Sciatic nerve (tissue), 2 donors: Measurements from ENCODE around the gene C4A. TPM values are rescaled to one million over a fixed set of nuclear protein-coding genes. Genes with fewer than 3 reads are reported as not detected.
A peak's percentile ranks its signal among the peaks of the same experiment; 100 is the strongest.
"Not testable (repeated sequence)": the region's sequence is repeated elsewhere in the genome, so short reads cannot be mapped to it uniquely, and the experiment has no call there.

Source experiments
- ATAC-seq: fragments of 200-7000 bp; cut with Tn5 transposase; one replicate; pipeline ENCODE4 v1.9.1; 2020; ENCODE audit warnings: mild to moderate bottlenecking, moderate library complexity
- DNase-seq: peaks from one replicate; pipeline ENCODE4 v3.0.0-alpha.2; 2020; ENCODE audit warnings: low spot score
- intact Hi-C: fragments of 100-400 bp; cut with DNase I; formaldehyde crosslinking; loops from one replicate; pipeline ENCODE4 v1.14.2; 2022
- microRNA-seq: library from miRNA; unstranded; fragments of <30 nt; microRNA quantifications from one replicate; pipeline ENCODE4 v1.2.0, GENCODE V29; 2020
- total RNA-seq: library from RNA; stranded (reverse); fragmentation: NEBNext Ultra II Directional; extraction: Animal tissue kit (Norgen Biotek cat#: 25700); gene quantifications from one replicate; pipeline ENCODE4 v1.2.1, GENCODE V29; 2021
- donor health status: DM: no; HTN: no; CAD: no.
- donor health status: DM: no; HTN: no; CAD: no.

C4A gene
- total RNA-seq, 1 donor from 2014 or later, result 453 TPM

DNA sequence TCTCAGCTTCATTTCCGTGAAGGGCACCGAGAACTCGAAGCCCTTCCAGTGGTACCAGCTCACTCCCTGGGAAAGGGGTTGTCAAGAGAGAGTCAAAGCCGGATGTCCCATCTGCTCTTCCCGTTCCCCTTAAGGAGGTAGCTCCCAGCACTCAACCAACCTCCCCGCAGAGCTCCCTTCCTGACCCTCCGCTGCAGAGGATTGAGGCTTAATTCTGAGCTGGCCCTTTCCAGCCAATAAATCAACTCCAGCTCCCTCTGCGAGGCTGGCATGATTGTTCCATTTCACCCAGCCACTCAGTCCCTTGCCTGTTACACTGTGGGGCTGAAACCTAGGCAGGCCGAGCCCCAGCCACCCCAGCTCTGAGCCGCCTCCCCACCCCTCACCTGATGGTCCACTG, 59.5 kb downstream of the C4A start:
- ATAC-seq, DNase-seq, intact Hi-C loops: not testable (repeated sequence)

DNA sequence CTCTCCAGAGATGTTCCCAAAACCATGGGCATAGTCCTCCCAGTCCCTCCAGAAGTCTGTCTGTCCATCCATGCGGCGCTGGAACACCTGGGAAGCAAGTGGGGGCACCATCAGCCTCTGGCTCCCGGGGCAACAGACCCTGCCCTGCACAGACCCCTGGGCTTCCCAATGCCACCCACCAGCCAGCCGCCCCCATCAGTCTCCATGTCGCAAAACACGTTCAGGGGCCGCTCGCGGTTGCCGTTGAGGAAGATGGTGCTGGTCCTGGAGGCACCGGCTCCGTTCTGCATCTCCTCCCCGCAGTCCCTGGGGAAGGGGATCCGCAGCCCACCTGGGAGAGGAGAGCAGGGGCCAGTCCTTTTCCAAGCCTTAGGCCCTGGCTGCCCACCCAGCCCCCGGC, 60.4 kb downstream of the C4A start:
- DNase-seq, ATAC-seq, intact Hi-C loops: not testable (repeated sequence)

DNA sequence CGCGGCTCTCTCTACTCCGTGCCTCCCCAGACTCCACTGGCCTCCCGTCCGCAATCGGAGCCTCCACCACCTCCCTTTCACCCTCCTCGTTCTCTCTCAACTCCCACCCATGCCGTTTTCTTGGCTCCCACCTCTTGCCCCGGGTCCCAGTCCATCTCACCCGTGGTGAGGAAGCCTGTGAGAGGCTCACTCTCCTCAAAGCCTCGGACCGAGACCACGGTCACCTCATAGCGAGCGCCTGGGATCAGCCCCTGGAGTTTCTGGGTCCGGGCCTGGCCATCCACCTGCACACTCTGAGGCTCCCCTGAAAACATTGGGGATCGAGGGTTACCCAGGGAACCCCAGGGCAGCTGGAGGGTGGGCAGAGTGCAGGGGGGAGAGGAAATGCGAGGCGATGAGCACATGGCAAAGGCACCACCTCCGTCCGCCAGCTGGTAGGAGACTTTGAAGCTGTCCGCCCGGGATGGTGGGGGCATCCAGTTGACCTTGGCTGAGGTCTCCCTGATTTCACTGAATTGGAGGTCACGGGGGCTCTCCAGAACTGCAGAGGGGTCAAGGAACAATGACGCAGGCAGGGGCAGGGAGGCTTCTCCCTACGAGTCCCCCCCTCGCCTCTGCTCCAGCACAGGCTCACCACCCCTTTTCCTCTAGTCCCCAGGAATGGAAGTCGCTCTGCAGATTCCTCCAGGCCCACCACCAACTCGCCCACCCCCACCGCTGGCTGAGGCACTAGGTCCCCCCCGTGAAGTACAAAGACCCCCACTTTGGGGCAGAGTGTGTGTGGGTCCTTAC, 61.9 kb downstream of the C4A start:
- DNase-seq, ATAC-seq, intact Hi-C loops: not testable (repeated sequence)

DNA sequence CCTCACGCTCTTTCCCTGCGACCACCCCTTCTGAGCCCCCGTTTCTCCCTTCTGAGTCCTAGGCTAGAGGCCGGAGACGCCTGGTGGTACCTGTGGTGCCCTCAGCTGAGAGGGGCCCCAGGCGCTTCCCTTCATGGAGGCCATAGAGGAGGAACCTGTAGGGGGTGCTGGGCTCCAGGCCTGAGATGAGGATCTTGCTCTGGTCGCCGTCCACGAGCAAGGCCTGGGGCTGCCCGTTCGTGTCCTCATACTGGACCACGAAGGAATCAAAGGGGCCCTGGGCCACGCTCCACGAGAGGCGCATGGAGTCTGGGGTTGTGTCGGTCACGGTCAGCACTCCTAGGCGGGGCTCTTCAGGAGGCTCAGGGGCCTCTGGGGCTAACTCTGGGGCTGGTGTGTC, 63.1 kb downstream of the C4A start:
- intact Hi-C loops, ATAC-seq: not testable (repeated sequence)

DNA sequence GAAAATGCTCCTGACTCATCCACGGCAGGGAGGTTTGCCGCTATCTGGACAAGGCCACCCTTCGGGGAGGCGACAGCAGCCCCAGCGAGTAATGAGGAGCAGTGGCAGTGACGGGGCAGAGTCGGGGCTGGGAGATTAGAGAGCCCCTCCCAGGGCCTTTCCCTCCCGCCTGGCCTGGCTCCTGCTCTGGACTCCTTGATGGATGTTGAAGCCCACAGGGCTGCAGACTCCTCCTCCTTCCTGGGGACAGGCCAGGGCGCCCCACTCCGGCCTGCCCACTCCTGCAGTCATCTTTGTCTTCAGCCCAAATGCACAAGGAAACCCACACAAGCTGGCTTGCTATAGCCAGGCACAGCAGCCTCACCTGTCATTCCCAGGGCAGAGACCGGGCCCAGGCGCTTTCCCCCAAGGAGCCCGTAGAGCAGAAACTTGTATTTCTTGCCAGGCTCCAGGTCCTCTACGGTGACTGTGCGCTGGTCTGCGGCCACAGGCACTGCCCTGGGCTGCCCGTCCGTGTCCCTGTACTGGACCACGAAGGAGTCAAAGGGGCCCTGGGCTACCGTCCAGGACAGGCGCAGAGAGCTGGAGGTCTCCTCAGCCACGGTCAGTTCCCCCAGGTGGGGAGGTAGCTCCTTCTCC, 64.1 kb downstream of the C4A start:
- intact Hi-C loops, result no loop called here
- ATAC-seq (peak; percentile 37), DNase-seq (no peak)

More for the DNA sequence above, 63.1 kb downstream of the C4A start:
- not testable (repeated sequence) for DNase-seq

DNA sequence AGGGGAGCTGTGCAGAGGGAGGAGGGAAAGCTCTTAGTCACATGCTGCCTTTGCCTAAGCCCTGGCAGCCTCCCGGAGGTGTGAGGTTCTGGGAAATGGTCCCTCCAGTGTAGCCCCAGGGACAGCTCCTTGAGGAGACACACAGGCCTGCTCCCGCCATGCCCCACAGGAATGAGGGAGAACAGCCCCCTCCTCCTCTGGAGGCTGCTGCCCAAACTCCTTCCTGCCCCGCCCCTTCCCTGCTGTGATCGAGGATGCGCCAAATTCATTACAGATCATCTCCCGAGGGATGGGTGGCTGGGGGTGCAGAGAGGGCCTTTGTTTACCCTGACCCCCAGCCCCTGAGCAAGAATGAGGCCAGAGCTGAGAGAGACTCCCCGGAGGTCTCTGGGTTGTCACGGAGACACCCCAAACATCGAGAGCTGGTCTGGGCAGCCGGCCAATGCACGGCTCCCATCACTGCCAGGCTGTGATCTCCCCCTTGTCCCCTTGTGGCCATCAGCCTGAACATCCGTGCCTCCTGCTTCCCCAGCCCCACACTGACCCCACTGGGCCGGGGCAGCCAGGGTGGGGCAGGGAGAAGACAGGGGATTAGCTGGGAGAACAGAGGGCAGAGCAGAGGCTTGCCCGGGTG, 64.7 kb downstream of the C4A start:
- ATAC-seq (peak; percentile 50), DNase-seq (no peak)
- intact Hi-C loops, result no loop called here

DNA sequence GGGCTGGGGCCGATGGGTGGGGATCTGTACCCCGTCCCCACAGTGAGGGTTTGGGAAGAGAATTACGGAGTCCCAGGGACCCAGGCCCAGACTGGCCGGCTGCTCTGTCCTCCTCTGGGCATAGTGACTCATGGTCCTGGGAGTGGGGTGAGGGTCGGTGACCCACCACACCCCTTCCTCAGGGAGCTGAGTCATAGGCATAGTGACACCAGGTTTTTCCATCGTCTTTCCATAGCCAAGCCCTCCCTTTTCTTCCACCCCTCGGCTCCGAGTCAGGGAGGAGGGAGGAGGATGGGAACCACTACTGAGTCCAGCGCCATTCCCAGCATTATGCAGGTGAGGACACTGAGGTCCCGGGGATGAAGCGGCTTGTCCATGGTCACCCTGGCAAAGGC, 65.2 kb downstream of the C4A start:
- DNase-seq (peak; percentile 77), ATAC-seq (peak; percentile 80)
- intact Hi-C loops, result no loop called here

DNA sequence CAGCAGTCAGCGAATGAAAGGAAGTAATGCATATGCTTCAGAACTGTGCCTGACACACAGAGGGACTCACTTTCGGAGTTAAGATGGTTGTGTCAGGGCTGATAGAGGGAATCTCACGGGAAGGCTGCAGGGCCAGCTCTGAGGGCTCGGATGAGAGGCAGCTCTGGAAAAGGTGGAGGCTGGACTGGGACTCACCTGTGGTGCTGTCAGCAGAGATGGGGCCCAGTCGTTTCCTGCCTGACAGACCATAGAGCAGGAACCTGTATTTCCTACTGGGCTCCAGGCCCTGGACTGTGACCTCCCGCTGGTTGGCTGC, 65.6 kb downstream of the C4A start:
- DNase-seq (no peak), ATAC-seq (peak; percentile 0)
- intact Hi-C loops, result no loop called here

DNA sequence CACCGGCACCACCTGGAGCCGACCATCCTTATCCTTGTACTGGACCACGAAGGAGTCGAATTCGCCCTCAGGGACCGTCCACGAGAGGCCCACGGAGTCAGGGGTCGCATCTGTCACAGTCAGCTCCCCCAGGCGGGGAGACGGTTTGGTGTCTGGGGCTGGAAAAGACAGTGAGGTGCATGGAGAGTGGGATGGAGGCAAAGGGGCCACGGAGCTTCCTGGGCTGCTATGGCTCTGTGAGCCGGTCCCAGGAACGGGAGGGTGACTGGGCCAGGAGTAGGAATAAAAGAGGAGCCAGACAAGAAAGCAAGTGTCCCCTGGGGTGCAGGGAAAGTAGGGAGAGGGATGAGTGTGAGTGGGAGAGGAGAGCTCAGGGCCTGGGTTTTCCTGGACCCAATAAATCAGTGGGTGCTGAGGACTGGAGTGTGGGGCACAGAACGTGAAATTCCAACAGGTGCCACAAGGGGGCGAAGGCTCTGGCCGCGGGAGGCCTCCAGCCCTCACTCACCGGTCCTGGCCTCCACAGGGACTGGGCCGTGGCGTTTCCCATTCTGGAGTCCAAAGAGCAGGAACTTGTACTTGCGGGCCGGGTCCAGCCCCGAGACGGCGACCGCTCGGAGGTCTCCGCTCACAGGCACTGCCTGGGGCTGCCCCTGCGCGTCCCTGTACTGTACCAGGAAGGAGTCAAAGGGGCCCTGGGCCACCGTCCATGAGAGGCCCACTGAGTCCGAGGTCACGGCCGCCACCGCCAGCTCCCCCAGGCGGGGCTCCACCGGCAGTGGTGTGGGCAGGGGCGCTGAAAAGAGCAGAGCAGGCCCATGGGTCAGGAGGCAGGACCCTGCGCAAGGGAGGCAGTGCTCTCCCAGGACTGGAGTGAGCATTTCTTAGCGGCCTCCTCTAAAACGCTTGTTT, 66.3 kb downstream of the C4A start:
- intact Hi-C loops, result no loop called here
- ATAC-seq (peak; percentile 63), DNase-seq (peak; percentile 90)

DNA sequence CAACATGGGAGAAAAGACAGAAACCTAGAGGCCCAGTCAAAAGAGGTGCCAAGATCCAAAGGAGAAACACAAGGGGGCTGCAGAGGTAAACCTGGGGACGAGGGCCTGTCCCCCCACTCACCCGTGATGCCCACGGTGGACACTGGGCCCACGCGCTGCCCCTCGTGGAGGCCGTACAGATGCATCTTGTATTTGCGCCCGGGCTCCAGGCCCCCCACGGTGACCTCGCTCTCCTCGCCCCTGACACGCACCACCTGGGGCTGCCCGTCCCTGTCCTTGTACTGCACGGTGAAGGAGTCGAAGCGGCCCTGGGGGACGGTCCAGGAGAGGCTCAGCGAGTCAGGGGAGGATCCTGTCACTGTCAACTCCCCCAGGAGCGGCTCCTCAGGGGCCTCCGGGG, 67.3 kb downstream of the C4A start:
- intact Hi-C loops, ATAC-seq, DNase-seq: not testable (repeated sequence)

DNA sequence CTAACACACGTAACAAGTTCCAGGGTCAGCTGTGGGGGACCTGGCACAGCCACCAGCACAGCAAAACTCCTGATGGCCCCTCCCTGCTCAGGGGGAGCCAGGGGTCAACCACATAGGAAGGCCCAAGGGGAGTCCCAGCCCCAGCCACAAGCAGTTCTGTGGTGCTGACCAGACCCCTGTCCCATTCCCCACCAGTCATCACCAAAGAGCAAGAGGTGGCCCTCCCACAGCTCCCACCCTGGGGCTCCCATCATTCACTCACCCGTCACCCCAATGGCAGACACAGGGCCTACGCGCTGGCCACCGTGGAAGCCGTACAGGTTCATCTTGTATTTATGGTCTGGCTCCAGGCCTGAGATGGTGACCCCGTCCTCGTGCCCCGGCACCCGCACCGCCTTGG, 67.9 kb downstream of the C4A start:
- intact Hi-C loops, DNase-seq, ATAC-seq: not testable (repeated sequence)

DNA sequence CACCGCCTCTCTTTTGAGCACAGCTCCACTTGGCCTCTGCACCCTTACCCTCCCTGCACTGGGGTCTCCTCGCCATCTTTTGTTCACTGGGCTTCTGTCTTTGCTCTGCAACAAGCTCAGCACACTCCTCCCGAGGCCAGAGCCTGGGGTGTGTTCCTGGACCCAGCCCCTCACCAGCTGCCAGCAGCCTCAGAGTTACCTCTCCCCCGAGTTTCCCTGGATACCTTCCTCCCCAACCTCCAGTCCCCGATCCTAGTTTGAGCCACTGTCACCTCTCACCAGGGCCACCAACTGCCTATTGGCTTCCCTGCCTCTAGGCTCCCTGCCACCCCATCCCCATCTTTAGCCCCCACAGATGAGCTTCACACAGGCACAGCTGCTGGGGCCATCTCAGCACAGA, 68.7 kb downstream of the C4A start:
- intact Hi-C loops, result no loop called here
- ATAC-seq, result no peak
- no peak for DNase-seq

Small RNA genes lying within 50 kb of the gene (microRNA-seq; reads per million reads assigned to microRNA genes)
- gene MIR1236, result not detected

Other genes with a start within 250 kb of the C4A start
- gene CLIC1, start 245.5 kb upstream of the C4A start, total RNA-seq, result 239 TPM
- gene MSH5, start 242.1 kb upstream of the C4A start, total RNA-seq, result 21.2 TPM
- 4.9 TPM for gene SAPCD1, start 219.4 kb upstream of the C4A start, total RNA-seq
- gene VWA7, start 204.7 kb upstream of the C4A start, total RNA-seq, result 0.94 TPM
- 42.3 TPM for gene VARS1, start 186.3 kb upstream of the C4A start, total RNA-seq
- 30.1 TPM for gene LSM2, start 175.1 kb upstream of the C4A start, total RNA-seq
- 2.8 TPM for gene HSPA1L, start 166.8 kb upstream of the C4A start, total RNA-seq
- 195 TPM for gene HSPA1A, start 166.5 kb upstream of the C4A start, total RNA-seq
- 181 TPM for gene HSPA1B, start 154.3 kb upstream of the C4A start, total RNA-seq
- 22.1 TPM for gene NEU1, start 119.2 kb upstream of the C4A start, total RNA-seq
- 2.1 TPM for gene SLC44A4, start 103.1 kb upstream of the C4A start, total RNA-seq
- 49.4 TPM for gene EHMT2, start 84.4 kb upstream of the C4A start, total RNA-seq
- gene ZBTB12, start 80.0 kb upstream of the C4A start, total RNA-seq, result 8.4 TPM
- gene C2, start 54.3 kb upstream of the C4A start, total RNA-seq, result 25.0 TPM
- gene CFB, start 36.0 kb upstream of the C4A start, total RNA-seq, result 72.6 TPM
- gene NELFE, start 23.1 kb upstream of the C4A start, total RNA-seq, result 55.1 TPM
- gene SKIC2, start 22.9 kb upstream of the C4A start, total RNA-seq, result 60.0 TPM
- 23.0 TPM for gene DXO, start 9.9 kb upstream of the C4A start, total RNA-seq
- gene C4B, start 32.7 kb downstream of the C4A start, total RNA-seq, result 392 TPM
- gene CYP21A2, start 56.4 kb downstream of the C4A start, total RNA-seq, result 6.1 TPM
- 423 TPM for gene TNXB, start 127.3 kb downstream of the C4A start, total RNA-seq
- 88.4 TPM for gene ATF6B, start 146.2 kb downstream of the C4A start, total RNA-seq
- gene FKBPL, start 148.2 kb downstream of the C4A start, total RNA-seq, result 2.8 TPM
- gene PRRT1, start 169.9 kb downstream of the C4A start, total RNA-seq, result 6.1 TPM
- 38.8 TPM for gene PPT2, start 172.1 kb downstream of the C4A start, total RNA-seq
- gene EGFL8, start 182.5 kb downstream of the C4A start, total RNA-seq, result 312 TPM
- gene AGPAT1, start 194.0 kb downstream of the C4A start, total RNA-seq, result 59.9 TPM
- 63.8 TPM for gene RNF5, start 196.3 kb downstream of the C4A start, total RNA-seq
- 13.6 TPM for gene AGER, start 202.2 kb downstream of the C4A start, total RNA-seq
- gene PBX2, start 208.1 kb downstream of the C4A start, total RNA-seq, result 97.7 TPM
- 20.5 TPM for gene GPSM3, start 210.6 kb downstream of the C4A start, total RNA-seq
- gene NOTCH4, start 242.0 kb downstream of the C4A start, total RNA-seq, result 71.8 TPM